ENCODE results near the gene PCBP2. TPM values are rescaled to one million over a fixed set of nuclear protein-coding genes. Genes with fewer than 3 reads are reported as not detected.

The PCBP2 gene
- total and polyA plus RNA-seq, 10 donors, result 449 to 779 (median 631) TPM

GRCh38 chr12:53485955-53486735, 34.2 kb downstream of the PCBP2 start:
- intact Hi-C loops (cut with DNase I; ENCODE audit: low total_unique reads), result no loop called here
- 88 to 95% (median 92%) methylated on average over 7 to 10 of the region's 10 CpGs for WGBS, 5 donors
- H3K4me1 ChIP-seq, result peaks cover 0 to 22% (median 8%) of the 10 kb centered on the region in 6 donors
- peak overlapping the region in 1 of 8 donors; percentile 36 for H3K27ac ChIP-seq
- H3K9me3 ChIP-seq, result no peaks in the 10 kb centered on the region
- peaks cover 0 to 72% (median 55%) of the 10 kb centered on the region in 6 donors for H3K36me3 ChIP-seq
- no peaks in the 10 kb centered on the region for H3K27me3 ChIP-seq (replicated peaks in 1 of 7)
- TF ChIP-seq, protein P1, sequence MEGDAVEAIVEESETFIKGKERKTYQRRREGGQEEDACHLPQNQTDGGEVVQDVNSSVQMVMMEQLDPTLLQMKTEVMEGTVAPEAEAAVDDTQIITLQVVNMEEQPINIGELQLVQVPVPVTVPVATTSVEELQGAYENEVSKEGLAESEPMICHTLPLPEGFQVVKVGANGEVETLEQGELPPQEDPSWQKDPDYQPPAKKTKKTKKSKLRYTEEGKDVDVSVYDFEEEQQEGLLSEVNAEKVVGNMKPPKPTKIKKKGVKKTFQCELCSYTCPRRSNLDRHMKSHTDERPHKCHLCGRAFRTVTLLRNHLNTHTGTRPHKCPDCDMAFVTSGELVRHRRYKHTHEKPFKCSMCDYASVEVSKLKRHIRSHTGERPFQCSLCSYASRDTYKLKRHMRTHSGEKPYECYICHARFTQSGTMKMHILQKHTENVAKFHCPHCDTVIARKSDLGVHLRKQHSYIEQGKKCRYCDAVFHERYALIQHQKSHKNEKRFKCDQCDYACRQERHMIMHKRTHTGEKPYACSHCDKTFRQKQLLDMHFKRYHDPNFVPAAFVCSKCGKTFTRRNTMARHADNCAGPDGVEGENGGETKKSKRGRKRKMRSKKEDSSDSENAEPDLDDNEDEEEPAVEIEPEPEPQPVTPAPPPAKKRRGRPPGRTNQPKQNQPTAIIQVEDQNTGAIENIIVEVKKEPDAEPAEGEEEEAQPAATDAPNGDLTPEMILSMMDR (IDR thresholded peaks at IDR 0.05 in 8 of 11, conservative IDR thresholded peaks at IDR 0.05 in 3 of 11), result no peak
- peak in 2 of 3 donors; percentile 5 to 76 for TF ChIP-seq POLR2AphosphoS5 (IDR thresholded peaks at IDR 0.05)
- no peak for TF ChIP-seq POLR2A (IDR thresholded peaks at IDR 0.05)
- H3K4me3 ChIP-seq, result no peak overlapping the region
- DNase-seq, result no peak

- peak overlapping the region in 1 of 8 donors; percentile 36 for H3K27ac ChIP-seq
- H3K4me1 ChIP-seq, result peaks cover 0 to 20% (median 2%) of the 10 kb centered on the region in 6 donors
- H3K27me3 ChIP-seq (replicated peaks in 1 of 7), result no peaks in the 10 kb centered on the region
- H3K4me3 ChIP-seq, result no peak overlapping the region
- no peaks in the 10 kb centered on the region for H3K9me3 ChIP-seq
- WGBS, 5 donors, result 81 to 91% (median 83%) methylated on average over 10 to 17 of the region's 17 CpGs
- TF ChIP-seq, protein P1 (IDR thresholded peaks at IDR 0.05 in 8 of 11, conservative IDR thresholded peaks at IDR 0.05 in 3 of 11), result no peak
- peak; percentile 26 to 72 (median 40) for TF ChIP-seq POLR2AphosphoS5 (IDR thresholded peaks at IDR 0.05)
- intact Hi-C loops (cut with DNase I; ENCODE audit: low total_unique reads), result no loop called here
- H3K36me3 ChIP-seq, result peaks cover 0 to 65% (median 47%) of the 10 kb centered on the region in 6 donors
- no peak for DNase-seq
These were observed 35.0 kb downstream of the PCBP2 start for GRCh38 chr12:53486736-53487487.

DNA sequence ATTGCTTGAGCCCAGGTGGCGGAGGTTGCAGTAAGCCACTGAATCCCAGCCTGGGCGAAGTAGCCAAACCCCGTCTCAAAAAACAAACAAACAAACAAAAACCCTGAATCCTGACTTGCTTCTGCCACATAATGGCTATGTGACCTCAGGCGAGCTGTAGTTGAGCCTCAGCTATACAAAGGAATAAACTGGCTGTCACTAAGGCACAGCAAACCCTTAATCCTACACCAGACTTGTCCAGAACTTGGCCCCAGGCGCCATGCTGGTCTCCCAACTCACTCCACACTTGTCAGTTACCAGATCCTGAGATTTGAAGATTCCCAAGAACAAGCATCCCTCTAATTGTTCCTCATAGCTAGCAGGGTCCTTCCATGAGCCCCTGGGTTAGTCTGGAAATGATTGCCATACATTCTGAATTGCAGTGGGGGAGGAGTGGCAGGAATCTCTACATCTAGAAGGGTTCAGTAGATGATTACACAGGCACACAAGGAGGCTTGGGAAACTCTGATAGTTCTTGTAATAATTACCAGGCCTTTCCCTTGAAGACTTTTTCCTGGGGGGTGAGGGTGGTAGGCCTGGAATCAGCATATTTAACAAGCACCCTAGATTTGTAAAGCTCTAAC, 37.5 kb downstream of the PCBP2 start:
- H3K27ac ChIP-seq, result no peak overlapping the region
- 93 to 97% (median 95%) methylated on average over 5 of the region's 5 CpGs for WGBS, 5 donors
- peaks cover 12 to 38% (median 23%) of the 10 kb centered on the region in 6 donors for H3K4me1 ChIP-seq
- TF ChIP-seq POLR2AphosphoS5 (IDR thresholded peaks at IDR 0.05), result peak in 1 of 3 donors; percentile 10
- TF ChIP-seq, protein P1 (IDR thresholded peaks at IDR 0.05 in 8 of 11, conservative IDR thresholded peaks at IDR 0.05 in 3 of 11), result no peak
- no peaks in the 10 kb centered on the region for H3K9me3 ChIP-seq
- intact Hi-C loops (cut with DNase I; ENCODE audit: low total_unique reads), result no loop called here
- peaks cover 0 to 40% (median 26%) of the 10 kb centered on the region in 6 donors for H3K36me3 ChIP-seq
- no peak for DNase-seq
- H3K4me3 ChIP-seq, result no peak overlapping the region
- H3K27me3 ChIP-seq (replicated peaks in 1 of 7), result no peaks in the 10 kb centered on the region

Measured in spleen (tissue), 11 donors.